GM21786 (cell line): ENCODE data around the gene KRT78.
"Not testable (repeated sequence)": the region's sequence is repeated elsewhere in the genome, so short reads cannot be mapped to it uniquely, and the experiment has no call there.

Experiments used
- ATAC-seq: cut with Tn5 transposase; IDR thresholded peaks from one replicate; pipeline ENCODE4 v1.9.1; 2021; ENCODE audit not compliant: unreplicated experiment

KRT78 gene

DNA sequence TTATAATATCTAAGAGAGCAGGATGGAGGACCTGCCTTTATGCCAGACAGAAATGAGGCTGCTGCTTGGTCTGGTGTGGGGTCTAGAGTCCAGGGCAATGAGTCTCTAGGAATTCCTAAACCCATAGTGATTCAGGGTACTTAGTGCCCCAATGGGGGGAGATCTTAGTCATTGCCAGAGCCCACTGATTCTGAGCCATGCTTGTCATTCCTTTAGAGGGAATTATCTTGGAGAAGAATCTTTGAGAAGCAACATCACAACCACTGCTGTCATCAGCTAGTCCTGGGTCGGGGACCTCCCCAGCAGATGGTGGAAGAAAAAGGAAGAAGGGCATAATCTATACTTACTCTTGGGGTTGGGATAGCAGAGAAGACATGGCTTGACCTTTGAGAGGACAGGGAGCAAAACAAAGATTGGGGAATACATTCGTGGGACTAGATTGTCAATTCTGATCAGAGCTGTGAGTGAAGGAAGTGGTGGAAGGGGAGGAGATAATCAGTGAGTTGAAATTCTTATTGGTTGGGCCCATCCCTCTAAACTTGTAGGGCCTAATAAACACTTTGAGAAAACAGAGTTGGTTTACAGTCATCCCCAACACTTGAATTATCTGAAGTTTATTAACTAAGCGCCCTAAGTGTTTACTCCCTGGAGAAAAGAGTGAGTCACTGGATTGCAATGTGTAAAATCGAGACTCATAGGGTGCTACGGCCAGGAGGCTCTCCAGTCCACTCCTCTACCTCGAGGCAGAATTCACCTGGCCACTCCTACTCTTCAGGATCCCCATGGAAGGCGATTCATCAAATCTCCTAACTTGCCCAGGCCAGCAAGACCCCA is 49.9 kb downstream of the KRT78 start:
- ATAC-seq: no peak

- no peak for ATAC-seq
Observed at GRCh38 chr12:52798003-52798670, 50.7 kb downstream of the KRT78 start.

GRCh38 chr12:52797529-52797894 is 51.3 kb downstream of the KRT78 start:
- ATAC-seq: no peak

- ATAC-seq: no peak
Observed at GRCh38 chr12:52796839-52797528, 51.8 kb downstream of the KRT78 start.

DNA sequence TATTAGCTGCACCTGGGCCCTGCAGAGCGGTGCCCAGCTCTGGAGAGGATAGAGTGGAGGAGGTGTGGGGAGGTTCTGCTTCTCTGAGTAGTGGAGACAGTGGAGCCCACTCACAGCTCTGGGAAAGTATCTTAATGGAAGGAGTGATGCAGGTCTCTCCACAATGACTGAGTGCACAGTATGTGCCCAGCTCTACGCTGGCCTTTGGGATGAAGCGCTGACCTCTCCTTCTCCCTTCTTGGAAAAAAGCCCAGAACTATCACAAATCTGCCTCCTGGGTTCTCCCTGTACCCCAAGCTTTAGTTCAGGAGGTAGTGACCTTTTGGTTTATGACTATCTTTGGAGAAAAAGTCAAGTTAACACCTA is 52.4 kb downstream of the KRT78 start:
- no peak for ATAC-seq

- no peak for ATAC-seq
Observed at GRCh38 chr12:52795694-52796428, 52.9 kb downstream of the KRT78 start, which contains the start of gene KRT3. TSS of gene KRT3 (minus strand) at chr12:52796117. CDS start at chr12:52796042, 75 bp downstream.

GRCh38 chr12:52795332-52795674 is 53.5 kb downstream of the KRT78 start:
- ATAC-seq: not testable (repeated sequence)

- no peak for ATAC-seq
Observed at GRCh38 chr12:52794479-52795331, 54.1 kb downstream of the KRT78 start.

DNA sequence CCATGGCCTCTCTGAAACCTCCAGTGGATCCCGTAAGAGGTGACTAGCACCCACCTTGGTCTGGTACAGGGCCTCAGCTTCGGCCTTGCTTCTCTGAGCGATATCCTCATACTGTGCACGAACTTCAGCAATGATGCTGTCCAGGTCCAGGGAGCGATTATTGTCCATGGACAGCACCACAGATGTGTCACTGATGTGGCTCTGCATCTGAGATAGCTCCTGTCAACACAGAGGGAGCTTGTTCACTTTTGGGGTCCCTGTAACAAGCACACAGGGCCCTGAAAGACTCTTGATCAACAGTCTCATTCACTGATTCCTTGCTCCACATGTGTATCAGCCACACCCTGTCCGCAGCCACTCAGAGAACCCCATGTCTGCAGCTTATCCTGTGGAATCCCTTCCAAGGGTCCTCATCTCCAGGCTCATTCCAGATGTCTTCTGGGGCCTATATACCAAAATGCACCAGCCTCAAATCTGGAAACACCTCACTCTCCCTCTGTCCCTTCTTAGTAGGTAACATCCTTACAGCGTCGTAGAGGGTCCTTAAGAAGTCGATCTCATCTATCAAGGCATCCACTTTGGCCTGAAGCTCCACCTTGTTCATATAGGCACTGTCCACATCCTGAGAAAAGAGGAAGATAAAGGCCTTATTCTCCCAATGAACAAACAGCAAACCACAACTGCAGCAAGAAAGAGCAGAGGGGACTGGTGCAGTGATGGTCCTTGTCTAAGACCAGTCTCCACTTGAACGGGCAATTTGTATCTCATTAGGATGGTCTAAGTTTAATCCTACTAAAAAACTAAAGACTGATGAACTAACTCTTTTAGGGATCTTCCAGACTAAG is 56.4 kb downstream of the KRT78 start:
- ATAC-seq: no peak

GRCh38 chr12:52791271-52792184 is 57.3 kb downstream of the KRT78 start:
- ATAC-seq: no peak

- ATAC-seq: no peak
Observed at GRCh38 chr12:52790427-52791270, 58.1 kb downstream of the KRT78 start.

- no peak for ATAC-seq
Observed at GRCh38 chr12:52789637-52790426, 59.0 kb downstream of the KRT78 start.

DNA sequence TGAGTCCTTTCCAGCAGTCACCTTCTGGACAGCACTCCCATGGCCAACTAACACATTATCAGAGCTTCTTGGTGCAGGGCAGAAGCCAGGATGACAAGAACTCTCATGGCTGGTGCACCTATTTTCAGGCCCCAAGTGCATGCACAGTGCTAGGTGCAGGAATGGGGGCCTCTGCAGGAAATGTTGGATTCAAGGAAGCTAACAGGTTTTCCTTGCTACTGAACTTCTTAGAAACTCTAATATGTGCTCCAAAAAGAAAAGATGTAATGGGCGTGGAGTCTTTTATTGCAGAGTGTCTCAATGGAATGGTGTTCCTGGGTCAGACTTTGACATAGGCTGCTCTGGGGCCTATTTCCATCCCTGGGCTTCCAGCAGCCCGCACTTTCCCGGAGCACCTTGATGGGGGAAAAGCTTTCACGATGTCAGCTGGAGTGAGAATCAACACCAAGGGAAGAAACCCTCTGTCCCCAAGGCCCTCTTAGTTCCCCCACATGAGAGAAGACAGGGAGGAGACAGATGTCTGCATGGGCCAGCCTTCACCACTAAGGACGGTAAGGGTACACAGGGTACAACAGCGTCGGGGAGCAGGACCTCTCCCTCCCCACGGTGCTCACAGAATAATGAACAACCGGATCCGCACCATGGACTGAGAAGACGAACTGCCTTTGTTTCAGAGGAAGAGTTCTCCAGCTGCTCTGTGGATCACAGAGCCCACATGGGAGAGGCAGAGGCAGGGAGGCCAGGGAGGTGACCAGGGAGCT is 59.7 kb downstream of the KRT78 start:
- no peak for ATAC-seq

- ATAC-seq: no peak
Observed at GRCh38 chr12:52788192-52788875, 60.5 kb downstream of the KRT78 start.
